AG04449 (cell line): Measurements from ENCODE around the gene TPST1.

Experiments used
- CTCF ChIA-PET: fragments of 350-600 bp; formaldehyde crosslinking; extraction: SDS; loops from one replicate; lab custom pipeline; 2021; ENCODE audit warnings: antibody characterized with exemption; lab: Yijun Ruan, JAX
- POLR2A ChIA-PET: fragments of 400-600, 350-600 bp; formaldehyde crosslinking; extraction: SDS; loops from one replicate; lab custom pipeline; 2020; ENCODE audit warnings: antibody characterized with exemption, inconsistent platforms; lab: Yijun Ruan, JAX
- DNase-seq: peaks from one replicate; pipeline ENCODE4 v3.0.0-alpha.2; 2010; ENCODE audit warnings: low read depth, low spot score
- H3K4me3 ChIP-seq: 2 replicates; pipeline ENCODE4 v1.5.1; 2011; ENCODE audit warnings: low read depth, mild to moderate bottlenecking, control low read depth, low read length
- CTCF ChIP-seq: IDR thresholded peaks from one replicate; pipeline ENCODE4 v1.5.1; 2011; ENCODE audit warnings: mild to moderate bottlenecking, moderate library complexity, low read length, control low read depth, inconsistent platforms; ENCODE audit not compliant: insufficient read depth; ENCODE audit errors: missing control alignments

Gene TPST1

DNA sequence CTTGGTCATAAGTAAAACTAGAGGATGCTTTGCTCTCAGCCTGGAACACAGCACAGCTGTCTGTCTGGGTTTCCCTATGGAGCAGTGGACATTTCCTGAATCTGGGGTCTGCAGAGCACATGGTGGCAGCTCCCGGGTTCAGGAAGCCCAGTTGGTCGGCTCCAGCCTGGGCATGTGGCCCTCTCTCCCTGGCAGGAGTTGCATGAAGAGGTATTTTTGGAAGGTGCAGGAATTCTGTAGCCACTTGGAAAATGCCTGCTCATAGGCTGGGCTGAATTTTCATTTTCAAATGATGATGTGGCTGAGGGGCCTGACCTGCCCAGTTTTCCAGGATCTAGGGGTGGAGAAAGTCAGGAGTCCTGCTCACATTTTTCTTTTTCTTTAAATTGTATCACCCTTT is 6.7 kb upstream of the TPST1 start:
- CTCF ChIA-PET, result interaction anchor here (0.5 to 1.5 kb wide), 2 partner anchors 13 to 36 kb away, joined by 3 read pairs; no protein-coding TSS in a partner anchor
- no peak for TF ChIP-seq CTCF
- POLR2A ChIA-PET, result no interaction called here
- DNase-seq, result no peak
- H3K4me3 ChIP-seq, result no peak overlapping the region

- H3K4me3 ChIP-seq, result no peak overlapping the region
- no peak for TF ChIP-seq CTCF
- ChIA-PET CTCF (interaction anchor here (1.5 kb wide), 1 partner anchor 12 kb away, joined by 3 read pairs; no protein-coding TSS in a partner anchor), POLR2A (interaction anchor here (0.9 kb wide), 1 partner anchor 15 kb away, joined by 3 read pairs; no protein-coding TSS in a partner anchor)
- no peak for DNase-seq
Observed at GRCh38 chr7:66198956-66199355, 6.2 kb upstream of the TPST1 start.

DNA sequence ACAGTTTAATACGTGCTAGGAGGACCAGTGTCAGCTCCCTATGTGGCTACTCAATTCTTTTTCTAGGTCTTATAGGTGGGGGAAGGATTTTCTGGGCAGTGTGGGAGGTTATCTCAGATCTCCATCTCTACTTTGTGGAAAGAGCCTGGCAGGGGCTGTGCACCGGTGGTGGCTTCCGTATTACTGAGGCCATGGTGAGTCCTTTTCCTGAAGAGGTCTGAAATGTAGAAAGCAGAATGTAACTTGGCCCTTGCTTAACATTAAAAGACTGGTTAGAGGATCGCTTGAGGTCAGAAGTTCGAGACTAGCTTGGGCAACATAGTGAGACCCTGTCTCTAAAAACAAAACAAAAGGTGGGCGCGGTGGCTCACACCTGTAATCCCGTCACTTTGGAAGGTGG is 2.7 kb upstream of the TPST1 start:
- DNase-seq, result no peak
- ChIA-PET CTCF (interaction anchor here (1.0 kb wide), 1 partner anchor 14 kb away, joined by 3 read pairs; no protein-coding TSS in a partner anchor), POLR2A (no interaction called here)
- no peak overlapping the region for H3K4me3 ChIP-seq
- TF ChIP-seq CTCF, result no peak

DNA sequence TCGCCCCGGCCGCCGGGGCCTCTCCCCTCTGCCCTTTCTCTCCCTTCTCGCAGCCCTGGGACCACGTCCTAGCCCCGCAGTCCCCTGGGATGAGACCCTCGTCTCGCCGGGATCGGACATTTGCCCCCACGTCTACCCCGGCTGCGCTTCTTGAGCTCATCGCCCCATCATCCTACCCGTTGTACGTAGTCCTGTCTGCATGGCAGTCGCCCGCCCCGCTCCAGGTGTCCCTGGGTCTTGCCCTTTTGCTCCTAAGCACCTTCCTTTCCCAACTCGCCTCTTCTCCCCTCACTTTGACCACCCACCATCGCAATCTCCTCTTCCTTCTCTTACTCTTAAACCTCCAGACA is 582 bp downstream of the TPST1 start:
- ChIA-PET POLR2A (interaction anchor here (1.2 kb wide), 1 partner anchor 67 kb away, joined by 3 read pairs; no protein-coding TSS in a partner anchor), CTCF (interaction anchor here (1.2 to 1.7 kb wide), 3 partner anchors 21 to 71 kb away, joined by 3 to 5 read pairs (median 4); no protein-coding TSS in a partner anchor)
- TF ChIP-seq CTCF, result no peak
- DNase-seq, result no peak
- peak overlapping the region; percentile 96 for H3K4me3 ChIP-seq

- ChIA-PET POLR2A (no interaction called here), CTCF (interaction anchor here (1.1 to 1.7 kb wide), 3 partner anchors 34 to 176 kb away, joined by 3 to 5 read pairs (median 4); no protein-coding TSS in a partner anchor)
- peak overlapping the region; percentile 96 for H3K4me3 ChIP-seq
- no peak for TF ChIP-seq CTCF
- no peak for DNase-seq
Observed at GRCh38 chr7:66206119-66206933, 1.2 kb downstream of the TPST1 start.

- H3K4me3 ChIP-seq, result peak overlapping the region; percentile 96
Observed at GRCh38 chr7:66206934-66207240, 1.8 kb downstream of the TPST1 start.

More at GRCh38 chr7:66206934-66207240, 1.8 kb downstream of the TPST1 start:
- no peak for TF ChIP-seq CTCF
- no peak for DNase-seq
- ChIA-PET POLR2A (no interaction called here), CTCF (interaction anchor here (1.1 kb wide), 1 partner anchor 176 kb away, joined by 4 read pairs; no protein-coding TSS in a partner anchor)
